Measurements from ENCODE around the gene RPL31.

DNA sequence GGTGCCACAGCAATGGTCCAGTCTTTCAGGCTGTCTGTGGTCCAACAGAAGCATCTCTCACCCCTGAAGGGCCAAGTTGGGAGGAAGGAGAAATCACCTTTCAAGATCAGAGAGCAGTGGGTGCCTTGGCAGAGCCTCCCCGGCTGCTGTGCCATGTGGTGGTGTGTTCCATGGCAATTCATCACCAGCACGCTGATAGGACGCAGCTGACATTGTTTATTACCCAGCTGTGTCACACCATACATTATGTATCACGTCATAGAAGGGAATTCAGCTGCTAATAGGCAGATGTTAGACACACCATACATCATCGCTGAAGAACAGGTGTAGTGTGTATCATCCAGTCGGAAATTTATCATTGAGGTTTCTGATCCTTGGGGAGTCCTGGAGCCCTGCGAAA is 29.6 kb upstream of the RPL31 start:
- TF ChIP-seq, protein P1, sequence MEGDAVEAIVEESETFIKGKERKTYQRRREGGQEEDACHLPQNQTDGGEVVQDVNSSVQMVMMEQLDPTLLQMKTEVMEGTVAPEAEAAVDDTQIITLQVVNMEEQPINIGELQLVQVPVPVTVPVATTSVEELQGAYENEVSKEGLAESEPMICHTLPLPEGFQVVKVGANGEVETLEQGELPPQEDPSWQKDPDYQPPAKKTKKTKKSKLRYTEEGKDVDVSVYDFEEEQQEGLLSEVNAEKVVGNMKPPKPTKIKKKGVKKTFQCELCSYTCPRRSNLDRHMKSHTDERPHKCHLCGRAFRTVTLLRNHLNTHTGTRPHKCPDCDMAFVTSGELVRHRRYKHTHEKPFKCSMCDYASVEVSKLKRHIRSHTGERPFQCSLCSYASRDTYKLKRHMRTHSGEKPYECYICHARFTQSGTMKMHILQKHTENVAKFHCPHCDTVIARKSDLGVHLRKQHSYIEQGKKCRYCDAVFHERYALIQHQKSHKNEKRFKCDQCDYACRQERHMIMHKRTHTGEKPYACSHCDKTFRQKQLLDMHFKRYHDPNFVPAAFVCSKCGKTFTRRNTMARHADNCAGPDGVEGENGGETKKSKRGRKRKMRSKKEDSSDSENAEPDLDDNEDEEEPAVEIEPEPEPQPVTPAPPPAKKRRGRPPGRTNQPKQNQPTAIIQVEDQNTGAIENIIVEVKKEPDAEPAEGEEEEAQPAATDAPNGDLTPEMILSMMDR (IDR thresholded peaks at IDR 0.05): no peak
- no peak for TF ChIP-seq POLR2A (IDR thresholded peaks at IDR 0.05)
